Activated CD4-positive, alpha-beta T cell treated with anti-CD3 and anti-CD28 coated beads, Interleukin-2, Interleukin-4, amounts not matched to agents 100 ng/mL and 50 ng/mL, durations not matched to agents 16 hours and 8 hours (primary cell): ENCODE measurements around the gene XPR1.
"Not testable (repeated sequence)": the region's sequence is repeated elsewhere in the genome, so short reads cannot be mapped to it uniquely, and the experiment has no call there.

ENCODE experiments used
- DNase-seq: peaks from one replicate; pipeline ENCODE4 v3.0.0-alpha.2; 2020; ENCODE audit warnings: low spot score

Gene XPR1

GRCh38 chr1:180644526-180645192, 12.8 kb downstream of the XPR1 start:
- DNase-seq, result no peak

GRCh38 chr1:180645261-180645660, 13.4 kb downstream of the XPR1 start:
- not testable (repeated sequence) for DNase-seq

GRCh38 chr1:180646093-180646492, 14.3 kb downstream of the XPR1 start:
- no peak for DNase-seq

GRCh38 chr1:180646547-180646946, 14.7 kb downstream of the XPR1 start:
- DNase-seq, result no peak

- DNase-seq, result no peak
Observed at GRCh38 chr1:180652792-180653191, 21.0 kb downstream of the XPR1 start.

GRCh38 chr1:180662709-180663108, 30.9 kb downstream of the XPR1 start:
- no peak for DNase-seq

- no peak for DNase-seq
Observed at GRCh38 chr1:180670681-180671080, 38.9 kb downstream of the XPR1 start.

- no peak for DNase-seq
Observed at GRCh38 chr1:180672105-180672504, 40.3 kb downstream of the XPR1 start.

- no peak for DNase-seq
Observed at GRCh38 chr1:180672505-180672904, 40.7 kb downstream of the XPR1 start.

GRCh38 chr1:180674603-180675530, 43.0 kb downstream of the XPR1 start:
- no peak for DNase-seq

GRCh38 chr1:180675586-180675985, 43.8 kb downstream of the XPR1 start:
- no peak for DNase-seq

- no peak for DNase-seq
Observed at GRCh38 chr1:180680558-180681144, 48.8 kb downstream of the XPR1 start.

- DNase-seq, result not testable (repeated sequence)
Observed at GRCh38 chr1:180683117-180683516, 51.3 kb downstream of the XPR1 start.

- DNase-seq, result no peak
Observed at GRCh38 chr1:180691322-180691913, 59.6 kb downstream of the XPR1 start.

GRCh38 chr1:180693564-180694244, 61.9 kb downstream of the XPR1 start:
- DNase-seq, result no peak

GRCh38 chr1:180695282-180695681, 63.5 kb downstream of the XPR1 start:
- DNase-seq, result no peak

- DNase-seq, result no peak
Observed at GRCh38 chr1:180696361-180696760, 64.5 kb downstream of the XPR1 start.

GRCh38 chr1:180698580-180698979, 66.8 kb downstream of the XPR1 start:
- DNase-seq, result no peak

GRCh38 chr1:180702376-180702775, 70.6 kb downstream of the XPR1 start:
- not testable (repeated sequence) for DNase-seq

- DNase-seq, result not testable (repeated sequence)
Observed at GRCh38 chr1:180710746-180711145, 78.9 kb downstream of the XPR1 start.

GRCh38 chr1:180711260-180711659, 79.4 kb downstream of the XPR1 start:
- DNase-seq, result not testable (repeated sequence)

GRCh38 chr1:180720753-180721152, 88.9 kb downstream of the XPR1 start:
- no peak for DNase-seq
